PC-9 (cell line): ENCODE measurements around the gene ARMC6.

ENCODE experiments used
- CTCF ChIP-seq: fragments of 200-600 bp; sonication (generic); conservative IDR thresholded peaks from 2 replicates; pipeline ENCODE4 v1.6.1; 2017; ENCODE audit warnings: mixed run types, antibody characterized with exemption, mild to moderate bottlenecking, moderate library complexity
- EZH2 ChIP-seq: fragments of 200-600 bp; sonication (generic); IDR thresholded peaks from 2 replicates; pipeline ENCODE4 v1.8.0; 2017; ENCODE audit warnings: antibody characterized with exemption, low read depth

GRCh38 chr19:19061506-19061905 lies 28.1 kb downstream of the ARMC6 start:
- no peak for TF ChIP-seq CTCF
- TF ChIP-seq EZH2, result no peak
